RWPE1 (cell line): ENCODE data around the gene BMF.
A peak's percentile ranks its signal among the peaks of the same experiment; 100 is the strongest.

Experiments
- CTCF ChIA-PET: fragments of 350-600 bp; sonication (Branson Sonifier 250); formaldehyde crosslinking; extraction: SDS; loops from one replicate; lab custom pipeline; 2021; lab: Yijun Ruan, JAX
- POLR2A ChIA-PET: fragments of 400-600 bp; formaldehyde crosslinking; extraction: SDS; loops from one replicate; lab custom pipeline; 2020; ENCODE audit warnings: antibody characterized with exemption; ENCODE audit not compliant: low non-redundant PET; lab: Yijun Ruan, JAX
- DNase-seq: peaks from one replicate; pipeline ENCODE4 v3.0.0; 2012; ENCODE audit warnings: low spot score
- H3K27ac ChIP-seq: fragments of 450-650 bp; 2 replicates; pipeline ENCODE4 v1.5.1; 2017
- CTCF ChIP-seq: fragments of 450-650 bp; conservative IDR thresholded peaks from 2 replicates; pipeline ENCODE4 v1.5.1; 2017; ENCODE audit warnings: low read depth, mild to moderate bottlenecking

Gene BMF

GRCh38 chr15:40092979-40093869 is 15.5 kb downstream of the BMF start:
- TF ChIP-seq CTCF = no peak
- ChIA-PET POLR2A (interaction anchor here (0.9 kb wide), 1 partner anchor 11 kb away, joined by 6 read pairs; no protein-coding TSS in a partner anchor), CTCF (interaction anchor here (0.7 to 2.9 kb wide), 4 partner anchors 11 to 66 kb away, joined by 3 to 10 read pairs (median 6); no protein-coding TSS in a partner anchor)
- peak overlapping the region; percentile 92 for H3K27ac ChIP-seq
- no peak for DNase-seq

- DNase-seq = no peak
- peak overlapping the region; percentile 92 for H3K27ac ChIP-seq
- no peak for TF ChIP-seq CTCF
- CTCF ChIA-PET = interaction anchor here (0.6 to 2.9 kb wide), 5 partner anchors 12 to 1653 kb away, joined by 3 to 10 read pairs (median 5); no protein-coding TSS in a partner anchor
- POLR2A ChIA-PET = interaction anchor here (0.9 kb wide), 1 partner anchor 12 kb away, joined by 6 read pairs; no protein-coding TSS in a partner anchor
These were observed 16.3 kb downstream of the BMF start for GRCh38 chr15:40092256-40092978.

- no peak for TF ChIP-seq CTCF
- ChIA-PET CTCF (interaction anchor here (0.6 to 2.9 kb wide), 4 partner anchors 13 to 1652 kb away, joined by 3 to 10 read pairs (median 7); no protein-coding TSS in a partner anchor), POLR2A (no interaction called here)
- no peak for DNase-seq
- H3K27ac ChIP-seq = peak overlapping the region; percentile 92
These were observed 16.8 kb downstream of the BMF start for GRCh38 chr15:40091861-40092255.

GRCh38 chr15:40090774-40091455 is 17.8 kb downstream of the BMF start:
- TF ChIP-seq CTCF = no peak
- H3K27ac ChIP-seq = no peak overlapping the region
- CTCF ChIA-PET = interaction anchor here (0.6 kb wide), 2 partner anchors 13 to 15 kb away, joined by 3 to 4 read pairs; no protein-coding TSS in a partner anchor
- no peak for DNase-seq
- POLR2A ChIA-PET = no interaction called here

GRCh38 chr15:40088929-40089755 is 19.5 kb downstream of the BMF start:
- H3K27ac ChIP-seq = peak overlapping the region; percentile 31
- TF ChIP-seq CTCF = no peak
- POLR2A ChIA-PET = no interaction called here
- CTCF ChIA-PET = no interaction called here
- no peak for DNase-seq
